ENCODE results near the gene POC1A.

Gene POC1A

GRCh38 chr3:52195823-52196331, 41.7 kb upstream of the POC1A start:
- Histone ChIP-seq H3K9me3 (ENCODE audit: control insufficient read depth in 5 of 5, low read length in 5 of 5) (no peaks in the 10 kb centered on the region), H3K36me3 (ENCODE audit: control insufficient read depth in 5 of 5, insufficient read depth in 5 of 5, low read length in 5 of 5) (peaks cover 0 to 4% (median 3%) of the 10 kb centered on the region in 5 donors), H3K4me3 (ENCODE audit: low read depth in 1 of 5, low read length in 5 of 5) (no peak overlapping the region), H3K27me3 (ENCODE audit: control insufficient read depth in 5 of 5, insufficient read depth in 4 of 5, low read length in 5 of 5) (no peaks in the 10 kb centered on the region), H3K9ac (ENCODE audit: low read length in 5 of 5) (peak overlapping the region in 2 of 5 donors; percentile 44 to 66), H3K27ac (ENCODE audit: low read depth, low read length) (peak overlapping the region; percentile 84), H3K4me1 (ENCODE audit: control insufficient read depth in 5 of 5, insufficient read depth in 5 of 5, low read length in 5 of 5) (peaks cover 14 to 61% (median 52%) of the 10 kb centered on the region in 5 donors)

GRCh38 chr3:52195291-52195597, 41.0 kb upstream of the POC1A start:
- H3K27me3 ChIP-seq (ENCODE audit: control insufficient read depth in 5 of 5, insufficient read depth in 4 of 5, low read length in 5 of 5): no peaks in the 10 kb centered on the region
- peaks cover 20 to 63% (median 53%) of the 10 kb centered on the region in 5 donors for H3K4me1 ChIP-seq (ENCODE audit: control insufficient read depth in 5 of 5, insufficient read depth in 5 of 5, low read length in 5 of 5)
- peak overlapping the region; percentile 84 for H3K27ac ChIP-seq (ENCODE audit: low read depth, low read length)
- H3K9ac ChIP-seq (ENCODE audit: low read length in 5 of 5): no peak overlapping the region
- no peak overlapping the region for H3K4me3 ChIP-seq (ENCODE audit: low read depth in 1 of 5, low read length in 5 of 5)
- peaks cover 0 to 4% (median 3%) of the 10 kb centered on the region in 5 donors for H3K36me3 ChIP-seq (ENCODE audit: control insufficient read depth in 5 of 5, insufficient read depth in 5 of 5, low read length in 5 of 5)
- no peaks in the 10 kb centered on the region for H3K9me3 ChIP-seq (ENCODE audit: control insufficient read depth in 5 of 5, low read length in 5 of 5)

GRCh38 chr3:52194485-52195290, 40.5 kb upstream of the POC1A start:
- no peak overlapping the region for H3K4me3 ChIP-seq (ENCODE audit: low read depth in 1 of 5, low read length in 5 of 5)
- H3K36me3 ChIP-seq (ENCODE audit: control insufficient read depth in 5 of 5, insufficient read depth in 5 of 5, low read length in 5 of 5): peaks cover 0 to 4% (median 3%) of the 10 kb centered on the region in 5 donors
- H3K9me3 ChIP-seq (ENCODE audit: control insufficient read depth in 5 of 5, low read length in 5 of 5): no peaks in the 10 kb centered on the region
- H3K27ac ChIP-seq (ENCODE audit: low read depth, low read length): peak overlapping the region; percentile 84
- H3K4me1 ChIP-seq (ENCODE audit: control insufficient read depth in 5 of 5, insufficient read depth in 5 of 5, low read length in 5 of 5): peaks cover 20 to 67% (median 56%) of the 10 kb centered on the region in 5 donors
- no peak overlapping the region for H3K9ac ChIP-seq (ENCODE audit: low read length in 5 of 5)
- no peaks in the 10 kb centered on the region for H3K27me3 ChIP-seq (ENCODE audit: control insufficient read depth in 5 of 5, insufficient read depth in 4 of 5, low read length in 5 of 5)

- H3K9ac ChIP-seq (ENCODE audit: low read length in 5 of 5): no peak overlapping the region
- no peak overlapping the region for H3K27ac ChIP-seq (ENCODE audit: low read depth, low read length)
- H3K27me3 ChIP-seq (ENCODE audit: control insufficient read depth in 5 of 5, insufficient read depth in 4 of 5, low read length in 5 of 5): no peaks in the 10 kb centered on the region
- no peaks in the 10 kb centered on the region for H3K9me3 ChIP-seq (ENCODE audit: control insufficient read depth in 5 of 5, low read length in 5 of 5)
- H3K36me3 ChIP-seq (ENCODE audit: control insufficient read depth in 5 of 5, insufficient read depth in 5 of 5, low read length in 5 of 5): no peaks in the 10 kb centered on the region
- H3K4me1 ChIP-seq (ENCODE audit: control insufficient read depth in 5 of 5, insufficient read depth in 5 of 5, low read length in 5 of 5): peaks cover 17 to 63% (median 42%) of the 10 kb centered on the region in 5 donors
- H3K4me3 ChIP-seq (ENCODE audit: low read depth in 1 of 5, low read length in 5 of 5): no peak overlapping the region
Observed at GRCh38 chr3:52193065-52193464, 38.8 kb upstream of the POC1A start.

- peaks cover 11 to 50% (median 30%) of the 10 kb centered on the region in 5 donors for H3K4me1 ChIP-seq (ENCODE audit: control insufficient read depth in 5 of 5, insufficient read depth in 5 of 5, low read length in 5 of 5)
- no peaks in the 10 kb centered on the region for H3K9me3 ChIP-seq (ENCODE audit: control insufficient read depth in 5 of 5, low read length in 5 of 5)
- no peak overlapping the region for H3K27ac ChIP-seq (ENCODE audit: low read depth, low read length)
- no peaks in the 10 kb centered on the region for H3K36me3 ChIP-seq (ENCODE audit: control insufficient read depth in 5 of 5, insufficient read depth in 5 of 5, low read length in 5 of 5)
- H3K27me3 ChIP-seq (ENCODE audit: control insufficient read depth in 5 of 5, insufficient read depth in 4 of 5, low read length in 5 of 5): no peaks in the 10 kb centered on the region
- H3K9ac ChIP-seq (ENCODE audit: low read length in 5 of 5): no peak overlapping the region
- no peak overlapping the region for H3K4me3 ChIP-seq (ENCODE audit: low read depth in 1 of 5, low read length in 5 of 5)
Observed at GRCh38 chr3:52191663-52192062, 37.4 kb upstream of the POC1A start.

GRCh38 chr3:52190294-52191074, 36.3 kb upstream of the POC1A start:
- H3K4me3 ChIP-seq (ENCODE audit: low read depth in 1 of 5, low read length in 5 of 5): no peak overlapping the region
- H3K9me3 ChIP-seq (ENCODE audit: control insufficient read depth in 5 of 5, low read length in 5 of 5): no peaks in the 10 kb centered on the region
- no peaks in the 10 kb centered on the region for H3K27me3 ChIP-seq (ENCODE audit: control insufficient read depth in 5 of 5, insufficient read depth in 4 of 5, low read length in 5 of 5)
- H3K36me3 ChIP-seq (ENCODE audit: control insufficient read depth in 5 of 5, insufficient read depth in 5 of 5, low read length in 5 of 5): no peaks in the 10 kb centered on the region
- peaks cover 9 to 39% (median 21%) of the 10 kb centered on the region in 5 donors for H3K4me1 ChIP-seq (ENCODE audit: control insufficient read depth in 5 of 5, insufficient read depth in 5 of 5, low read length in 5 of 5)
- peak overlapping the region; percentile 65 for H3K27ac ChIP-seq (ENCODE audit: low read depth, low read length)
- peak overlapping the region in 1 of 5 donors; percentile 21 for H3K9ac ChIP-seq (ENCODE audit: low read length in 5 of 5)

- Histone ChIP-seq H3K4me1 (ENCODE audit: control insufficient read depth in 5 of 5, insufficient read depth in 5 of 5, low read length in 5 of 5) (peaks cover 11 to 41% (median 25%) of the 10 kb centered on the region in 5 donors), H3K9me3 (ENCODE audit: control insufficient read depth in 5 of 5, low read length in 5 of 5) (no peaks in the 10 kb centered on the region), H3K9ac (ENCODE audit: low read length in 5 of 5) (no peak overlapping the region), H3K27me3 (ENCODE audit: control insufficient read depth in 5 of 5, insufficient read depth in 4 of 5, low read length in 5 of 5) (no peaks in the 10 kb centered on the region), H3K36me3 (ENCODE audit: control insufficient read depth in 5 of 5, insufficient read depth in 5 of 5, low read length in 5 of 5) (no peaks in the 10 kb centered on the region), H3K4me3 (ENCODE audit: low read depth in 1 of 5, low read length in 5 of 5) (no peak overlapping the region), H3K27ac (ENCODE audit: low read depth, low read length) (no peak overlapping the region)
Observed at GRCh38 chr3:52188556-52188955, 34.3 kb upstream of the POC1A start.

GRCh38 chr3:52186729-52187128, 32.5 kb upstream of the POC1A start:
- H3K27me3 ChIP-seq (ENCODE audit: control insufficient read depth in 5 of 5, insufficient read depth in 4 of 5, low read length in 5 of 5): no peaks in the 10 kb centered on the region
- H3K4me3 ChIP-seq (ENCODE audit: low read depth in 1 of 5, low read length in 5 of 5): no peak overlapping the region
- H3K9me3 ChIP-seq (ENCODE audit: control insufficient read depth in 5 of 5, low read length in 5 of 5): no peaks in the 10 kb centered on the region
- no peaks in the 10 kb centered on the region for H3K36me3 ChIP-seq (ENCODE audit: control insufficient read depth in 5 of 5, insufficient read depth in 5 of 5, low read length in 5 of 5)
- H3K4me1 ChIP-seq (ENCODE audit: control insufficient read depth in 5 of 5, insufficient read depth in 5 of 5, low read length in 5 of 5): peaks cover 9 to 41% (median 30%) of the 10 kb centered on the region in 5 donors
- H3K9ac ChIP-seq (ENCODE audit: low read length in 5 of 5): no peak overlapping the region
- H3K27ac ChIP-seq (ENCODE audit: low read depth, low read length): no peak overlapping the region

- no peaks in the 10 kb centered on the region for H3K27me3 ChIP-seq (ENCODE audit: control insufficient read depth in 5 of 5, insufficient read depth in 4 of 5, low read length in 5 of 5)
- peaks cover 9 to 38% (median 31%) of the 10 kb centered on the region in 5 donors for H3K4me1 ChIP-seq (ENCODE audit: control insufficient read depth in 5 of 5, insufficient read depth in 5 of 5, low read length in 5 of 5)
- H3K9me3 ChIP-seq (ENCODE audit: control insufficient read depth in 5 of 5, low read length in 5 of 5): no peaks in the 10 kb centered on the region
- H3K27ac ChIP-seq (ENCODE audit: low read depth, low read length): no peak overlapping the region
- no peak overlapping the region for H3K9ac ChIP-seq (ENCODE audit: low read length in 5 of 5)
- no peaks in the 10 kb centered on the region for H3K36me3 ChIP-seq (ENCODE audit: control insufficient read depth in 5 of 5, insufficient read depth in 5 of 5, low read length in 5 of 5)
- no peak overlapping the region for H3K4me3 ChIP-seq (ENCODE audit: low read depth in 1 of 5, low read length in 5 of 5)
Observed at GRCh38 chr3:52185837-52186236, 31.6 kb upstream of the POC1A start.

- Histone ChIP-seq H3K9ac (ENCODE audit: low read length in 5 of 5) (no peak overlapping the region), H3K9me3 (ENCODE audit: control insufficient read depth in 5 of 5, low read length in 5 of 5) (no peaks in the 10 kb centered on the region), H3K27me3 (ENCODE audit: control insufficient read depth in 5 of 5, insufficient read depth in 4 of 5, low read length in 5 of 5) (no peaks in the 10 kb centered on the region), H3K4me1 (ENCODE audit: control insufficient read depth in 5 of 5, insufficient read depth in 5 of 5, low read length in 5 of 5) (peaks cover 4 to 33% (median 26%) of the 10 kb centered on the region in 5 donors), H3K4me3 (ENCODE audit: low read depth in 1 of 5, low read length in 5 of 5) (no peak overlapping the region), H3K36me3 (ENCODE audit: control insufficient read depth in 5 of 5, insufficient read depth in 5 of 5, low read length in 5 of 5) (no peaks in the 10 kb centered on the region), H3K27ac (ENCODE audit: low read depth, low read length) (no peak overlapping the region)
Observed at GRCh38 chr3:52185311-52185710, 31.1 kb upstream of the POC1A start.

Data from subcutaneous abdominal adipose tissue (tissue), 5 donors.